EH (cell line): Measurements from ENCODE around the gene RTP4.
A peak's percentile ranks its signal among the peaks of the same experiment; 100 is the strongest.
"Not testable (repeated sequence)": the region's sequence is repeated elsewhere in the genome, so short reads cannot be mapped to it uniquely, and the experiment has no call there.

Experiments
- DNase-seq: peaks from one replicate; pipeline ENCODE4 v3.0.0-alpha.2; 2015; ENCODE audit warnings: low read depth

RTP4 gene

GRCh38 chr3:187370051-187370450 is 1.9 kb downstream of the RTP4 start:
- DNase-seq: no peak

- no peak for DNase-seq
Observed at GRCh38 chr3:187375581-187375980, 7.4 kb downstream of the RTP4 start.

GRCh38 chr3:187377842-187378241 is 9.7 kb downstream of the RTP4 start:
- no peak for DNase-seq

- no peak for DNase-seq
Observed at GRCh38 chr3:187382609-187383151, 14.5 kb downstream of the RTP4 start.

GRCh38 chr3:187383246-187383645 is 15.1 kb downstream of the RTP4 start:
- DNase-seq: no peak

- DNase-seq: no peak
Observed at GRCh38 chr3:187385296-187385695, 17.1 kb downstream of the RTP4 start.

- DNase-seq: no peak
Observed at GRCh38 chr3:187396661-187397060, 28.5 kb downstream of the RTP4 start.

GRCh38 chr3:187398955-187399354 is 30.8 kb downstream of the RTP4 start:
- DNase-seq: no peak

- DNase-seq: no peak
Observed at GRCh38 chr3:187400756-187401155, 32.6 kb downstream of the RTP4 start.

- DNase-seq: no peak
Observed at GRCh38 chr3:187401856-187402255, 33.7 kb downstream of the RTP4 start.

- peak; percentile 98 for DNase-seq
Observed at GRCh38 chr3:187403768-187404288, 35.6 kb downstream of the RTP4 start.

GRCh38 chr3:187406927-187407326 is 38.7 kb downstream of the RTP4 start:
- DNase-seq: no peak

- not testable (repeated sequence) for DNase-seq
Observed at GRCh38 chr3:187411991-187412781, 44.0 kb downstream of the RTP4 start.
